ENCODE measurements around the gene SLC35B1.
"Not testable (repeated sequence)": the region's sequence is repeated elsewhere in the genome, so short reads cannot be mapped to it uniquely, and the experiment has no call there.

SLC35B1 gene

DNA sequence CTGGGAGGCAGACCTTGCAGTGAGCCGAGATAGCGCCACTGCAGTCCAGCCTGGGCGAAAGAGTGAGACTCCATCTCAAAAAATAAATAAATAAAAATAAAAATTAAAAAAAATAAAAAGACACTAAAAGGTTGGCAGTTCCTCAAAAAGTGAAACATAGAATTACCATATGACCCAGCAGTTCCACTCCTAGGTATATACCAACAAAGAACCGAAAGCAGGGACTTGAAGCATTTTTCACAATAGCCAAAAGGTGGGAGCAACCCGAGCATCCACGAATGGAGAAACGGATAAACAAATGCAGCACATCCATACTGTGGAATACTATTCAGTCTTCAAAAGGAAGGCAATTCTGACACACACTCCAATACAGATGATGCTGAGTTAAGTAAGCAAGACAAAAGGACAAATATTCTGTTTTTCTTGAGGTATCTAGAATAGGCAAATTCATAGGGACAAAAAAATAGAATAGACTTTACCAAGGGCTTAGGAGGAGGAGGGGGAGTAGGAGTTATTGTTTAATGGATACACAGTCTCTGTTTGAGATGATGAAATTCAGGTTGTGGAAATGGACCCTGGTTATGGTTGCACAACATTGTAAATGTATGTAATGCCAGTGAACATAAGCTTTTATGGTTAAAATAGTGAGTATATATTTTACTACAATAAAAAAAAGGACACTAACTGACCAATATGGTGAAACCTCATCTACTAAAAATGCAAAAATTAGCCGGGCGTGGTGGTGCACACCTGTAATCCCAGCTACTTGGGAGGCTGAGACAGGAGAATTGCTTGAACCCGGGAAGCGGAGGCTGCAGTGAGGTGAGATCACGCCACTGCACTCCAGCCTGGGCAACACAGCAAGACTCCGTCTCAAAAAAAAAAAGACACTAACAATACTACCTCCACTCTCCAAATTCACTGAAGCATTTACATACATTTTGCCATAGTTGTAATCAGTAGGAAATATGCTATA is 27.0 kb upstream of the SLC35B1 start:
- DNase-seq (ENCODE audit: low read depth, low spot score), result no peak

DNA sequence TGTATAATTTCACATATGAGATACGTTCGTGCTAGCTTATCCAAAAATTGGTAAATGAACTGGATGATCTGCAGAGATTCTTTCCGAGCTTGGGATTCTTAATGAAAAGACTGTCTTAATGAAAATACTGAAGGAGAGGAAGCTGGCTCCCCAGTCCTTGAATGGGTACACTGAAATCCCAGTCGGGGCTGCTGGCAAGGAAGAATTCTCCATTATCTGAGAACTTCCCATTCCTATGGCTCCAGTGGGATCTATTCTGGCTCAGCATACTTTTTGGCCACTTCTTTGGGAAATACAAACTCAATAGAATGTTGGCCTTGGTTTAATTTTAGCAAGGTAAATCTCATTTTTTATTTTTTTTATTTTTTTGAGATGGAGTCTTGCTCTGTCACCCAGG is 23.7 kb upstream of the SLC35B1 start:
- no peak for DNase-seq (ENCODE audit: low read depth, low spot score)

DNA sequence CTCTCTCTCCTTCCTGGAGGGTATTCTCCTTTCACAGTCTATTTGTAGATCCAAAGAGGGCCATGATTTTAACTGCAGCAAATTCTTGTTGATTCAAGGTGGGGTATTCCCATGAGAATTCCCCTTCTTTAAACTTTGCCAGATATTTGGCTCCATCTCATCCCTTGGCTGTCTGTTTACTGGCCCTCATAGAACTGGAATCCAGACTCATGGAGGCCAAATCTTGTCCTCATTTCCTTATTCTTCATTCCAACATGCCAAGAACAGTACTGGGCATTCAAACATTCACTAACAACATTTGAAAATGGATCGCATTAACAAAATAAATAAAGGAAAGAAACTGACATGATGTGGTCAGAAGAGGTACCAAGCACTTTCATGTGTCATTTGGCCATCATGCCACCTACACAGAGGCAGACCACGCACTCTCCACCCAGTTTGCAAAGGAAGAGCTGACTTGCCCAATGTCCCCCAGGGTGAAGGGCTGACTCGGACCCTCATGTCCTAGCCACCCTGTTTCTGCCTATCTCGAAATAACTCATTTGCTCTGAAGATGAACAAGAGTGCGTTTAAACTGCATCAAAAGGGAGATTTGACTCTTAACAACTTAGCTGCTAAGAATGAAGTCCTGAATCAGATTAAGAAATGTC is 23.1 kb upstream of the SLC35B1 start:
- no peak for DNase-seq (ENCODE audit: low read depth, low spot score)

DNA sequence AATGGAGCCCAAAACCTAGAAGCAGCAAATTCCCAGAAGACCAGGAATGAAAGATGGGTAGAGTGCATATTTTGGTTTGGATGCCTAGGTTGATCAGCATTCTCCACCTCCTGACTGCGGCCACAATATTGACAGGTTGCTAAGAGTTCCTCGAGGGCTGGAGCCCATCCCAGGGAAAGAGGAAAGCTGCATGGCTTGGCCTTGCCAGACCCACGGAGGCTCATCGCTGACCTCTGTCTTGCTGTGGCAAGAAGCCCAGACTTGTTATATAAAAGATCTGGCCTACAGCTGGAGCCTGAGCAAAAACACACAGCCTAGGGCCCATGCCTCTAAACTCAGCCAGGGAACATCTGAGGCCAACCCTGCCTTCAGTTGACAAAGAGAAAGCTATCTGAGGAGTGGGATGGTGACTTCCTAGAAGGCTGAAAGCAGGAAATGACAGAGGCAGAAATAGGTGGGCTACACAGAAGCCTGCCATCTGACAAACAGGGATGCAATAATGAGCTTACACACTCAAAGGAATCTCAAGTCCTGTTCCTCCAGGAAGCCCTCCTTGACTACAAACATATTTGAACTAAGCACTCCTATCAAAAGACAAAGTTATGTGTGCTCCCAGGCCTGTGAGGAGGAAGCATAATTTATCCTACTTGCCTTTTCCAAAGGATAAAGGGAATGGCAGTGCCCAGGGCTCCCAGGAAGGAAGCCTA is 22.5 kb upstream of the SLC35B1 start:
- DNase-seq (ENCODE audit: low read depth, low spot score), result no peak

DNA sequence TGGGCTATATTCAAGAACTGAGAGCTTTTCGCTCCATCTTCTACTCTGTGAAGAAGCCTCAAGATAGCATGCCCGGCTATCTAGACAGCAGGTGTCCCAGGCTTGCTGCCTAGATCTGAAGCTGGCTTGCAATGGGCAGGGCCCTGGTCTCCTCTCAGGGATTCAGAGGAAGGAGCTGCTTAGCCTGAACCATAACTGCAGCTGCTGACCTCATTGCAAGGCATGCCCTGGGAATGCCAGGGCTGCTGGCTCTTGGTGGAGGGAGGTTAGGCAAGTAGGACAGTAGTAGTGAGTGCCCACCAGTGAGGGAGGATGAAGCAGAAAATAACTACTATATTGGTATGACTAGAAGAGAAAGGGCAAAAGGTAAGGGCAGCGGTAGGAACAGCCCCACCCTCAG is 21.3 kb upstream of the SLC35B1 start:
- no peak for DNase-seq (ENCODE audit: low read depth, low spot score)

DNA sequence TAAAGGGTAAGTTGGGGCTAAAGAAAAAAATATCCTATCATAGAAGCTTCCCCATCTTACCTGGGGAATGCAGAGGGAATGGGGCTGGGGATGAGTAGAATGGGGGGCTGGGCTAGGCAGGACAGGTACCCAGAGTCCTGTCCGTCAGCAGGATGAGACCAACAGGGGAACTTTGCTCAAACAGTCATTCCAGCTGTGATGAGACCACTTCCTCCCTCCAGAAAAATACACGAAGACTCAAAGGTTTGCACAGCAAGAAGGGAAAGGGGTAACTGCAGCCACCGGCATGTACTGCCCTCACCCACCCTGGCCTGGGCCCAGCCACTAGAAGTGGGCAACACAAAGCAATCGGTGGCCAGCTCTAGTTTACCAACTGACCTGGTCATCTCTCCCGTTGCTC is 20.7 kb upstream of the SLC35B1 start:
- DNase-seq (ENCODE audit: low read depth, low spot score), result no peak

DNA sequence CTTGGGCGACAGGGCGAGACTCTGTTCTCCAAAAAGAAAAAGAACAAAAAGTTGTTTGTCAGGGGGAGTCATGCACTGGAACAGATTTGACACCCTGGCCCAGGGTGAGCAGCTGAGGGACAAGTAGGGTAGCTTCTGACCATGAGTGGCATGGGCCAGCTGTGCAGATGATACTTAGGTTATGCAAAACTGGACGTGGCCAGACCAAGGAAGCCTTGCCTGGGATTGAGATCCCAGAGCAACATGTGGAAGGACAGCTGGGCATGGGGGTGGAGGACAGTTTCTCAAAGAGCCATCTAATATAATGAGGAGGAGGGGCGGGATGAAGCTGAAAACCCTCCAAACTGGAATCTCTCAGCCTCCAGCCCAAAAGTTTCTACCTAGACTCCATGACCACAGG is 19.6 kb upstream of the SLC35B1 start:
- no peak for DNase-seq (ENCODE audit: low read depth, low spot score)

DNA sequence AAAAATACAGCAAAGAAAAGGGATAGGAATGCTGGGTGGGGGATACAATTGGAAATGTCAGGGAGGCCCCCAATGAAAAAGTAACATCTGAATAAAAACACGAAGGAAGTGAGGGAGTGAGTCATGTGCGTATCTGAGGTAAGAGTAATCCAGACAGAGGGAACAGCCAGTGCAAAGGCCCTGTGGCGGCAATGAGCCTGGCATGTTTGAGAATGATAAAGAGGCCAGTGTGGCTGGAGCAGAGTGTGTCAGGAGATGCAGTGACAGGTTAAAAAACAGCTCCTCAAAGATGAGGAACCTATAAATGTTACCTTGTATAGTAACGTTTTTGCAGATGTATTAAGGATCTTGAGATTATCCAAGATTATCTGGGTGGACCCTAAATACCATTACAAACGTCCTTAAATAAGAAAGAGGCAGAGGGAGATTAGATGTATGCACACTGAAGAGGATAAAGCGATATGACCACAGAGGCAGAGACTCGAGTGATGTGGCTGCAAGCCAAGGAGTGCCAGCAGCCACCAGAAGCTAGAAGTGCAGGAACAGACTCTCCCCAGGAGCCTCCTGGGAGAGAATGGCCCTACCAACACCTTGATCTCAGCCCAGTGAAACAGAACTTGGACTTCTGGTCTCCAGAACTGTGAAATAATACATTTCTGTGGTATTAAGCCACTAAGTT is 17.8 kb upstream of the SLC35B1 start:
- DNase-seq (ENCODE audit: low read depth, low spot score), result no peak

DNA sequence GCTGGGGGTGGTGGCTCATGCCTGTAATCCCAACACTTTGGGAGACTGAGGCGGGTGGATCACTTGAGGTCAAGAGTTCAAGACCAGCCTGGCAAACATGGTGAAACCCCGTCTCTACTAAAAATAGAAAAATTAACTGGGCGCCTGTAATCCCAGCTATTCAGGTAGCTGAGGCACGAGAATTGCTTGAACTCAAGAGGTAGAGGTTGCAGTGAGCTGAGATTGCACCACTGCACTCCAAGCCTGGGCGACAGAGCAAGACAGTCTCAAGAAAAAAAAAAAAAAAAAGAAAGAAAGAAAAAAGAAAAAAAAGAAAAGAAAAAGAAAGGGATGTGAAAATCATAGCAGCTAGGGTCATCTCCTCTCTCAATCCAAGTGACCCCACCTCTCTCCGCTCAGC is 16.8 kb upstream of the SLC35B1 start:
- DNase-seq (ENCODE audit: low read depth, low spot score), result not testable (repeated sequence)

DNA sequence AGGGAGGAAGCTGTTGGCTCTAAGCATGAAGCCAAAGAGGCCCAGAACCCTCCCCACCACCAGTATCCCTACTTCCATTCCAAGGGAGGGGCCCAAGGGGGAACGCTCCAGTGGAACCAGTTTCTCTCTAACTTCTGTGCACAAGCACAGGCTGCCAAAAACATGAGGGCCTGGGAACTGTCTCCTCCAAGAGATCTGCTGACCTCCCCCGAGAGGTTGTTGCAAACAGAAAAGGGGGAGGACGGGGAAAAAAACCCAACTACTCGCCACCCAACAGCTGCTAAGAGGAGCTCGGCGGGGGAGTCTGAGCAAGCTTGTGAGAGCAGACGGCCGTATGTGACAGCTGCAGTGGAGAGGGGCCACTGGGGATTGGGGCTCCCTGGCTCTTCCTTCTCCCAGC is 15.7 kb upstream of the SLC35B1 start:
- no peak for DNase-seq (ENCODE audit: low read depth, low spot score)

DNA sequence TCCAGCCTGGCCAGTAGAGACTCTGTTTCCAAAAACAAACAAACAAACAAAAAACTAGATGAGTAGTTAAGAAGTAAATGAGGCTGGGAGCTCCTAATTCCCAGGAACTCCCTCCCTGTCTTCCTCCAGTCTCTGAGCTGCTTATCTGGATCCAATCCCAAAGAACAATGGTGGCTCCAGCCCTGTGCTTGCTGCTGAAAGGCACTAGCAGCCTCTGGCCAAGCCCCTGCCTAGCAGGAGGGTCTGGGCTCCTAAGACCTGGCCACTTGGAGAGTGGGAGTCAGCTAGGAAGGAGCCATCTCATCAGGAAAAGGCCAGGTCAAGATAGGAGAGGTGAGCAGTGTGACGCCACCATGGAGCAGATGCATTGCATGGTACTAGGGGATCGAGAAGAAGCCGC is 14.3 kb upstream of the SLC35B1 start:
- no peak for DNase-seq (ENCODE audit: low read depth, low spot score)

DNA sequence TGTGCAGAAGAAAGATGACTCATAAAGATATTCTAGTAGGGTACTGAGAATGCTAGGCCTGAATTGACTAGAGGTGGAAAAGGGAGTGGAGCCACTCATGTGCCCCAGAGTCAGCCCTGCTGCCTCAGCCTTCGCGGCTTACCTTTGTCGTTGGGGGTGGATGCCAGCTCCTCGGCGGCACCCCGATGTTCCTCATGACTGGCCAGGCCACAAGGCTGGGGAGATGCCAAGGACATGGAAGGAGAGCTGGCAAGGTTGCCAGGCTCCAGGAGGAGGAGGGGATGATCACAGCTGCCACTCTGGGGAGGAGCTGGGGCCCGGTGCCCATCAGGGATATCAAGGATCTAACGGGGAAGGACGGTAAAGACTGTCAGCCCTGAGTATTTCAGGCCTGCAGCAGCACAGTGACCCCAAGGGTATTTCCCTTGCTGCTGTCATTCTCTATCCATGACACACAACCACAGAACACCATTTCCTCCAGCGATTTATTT is 9.7 kb upstream of the SLC35B1 start:
- DNase-seq (ENCODE audit: low read depth, low spot score), result no peak

DNA sequence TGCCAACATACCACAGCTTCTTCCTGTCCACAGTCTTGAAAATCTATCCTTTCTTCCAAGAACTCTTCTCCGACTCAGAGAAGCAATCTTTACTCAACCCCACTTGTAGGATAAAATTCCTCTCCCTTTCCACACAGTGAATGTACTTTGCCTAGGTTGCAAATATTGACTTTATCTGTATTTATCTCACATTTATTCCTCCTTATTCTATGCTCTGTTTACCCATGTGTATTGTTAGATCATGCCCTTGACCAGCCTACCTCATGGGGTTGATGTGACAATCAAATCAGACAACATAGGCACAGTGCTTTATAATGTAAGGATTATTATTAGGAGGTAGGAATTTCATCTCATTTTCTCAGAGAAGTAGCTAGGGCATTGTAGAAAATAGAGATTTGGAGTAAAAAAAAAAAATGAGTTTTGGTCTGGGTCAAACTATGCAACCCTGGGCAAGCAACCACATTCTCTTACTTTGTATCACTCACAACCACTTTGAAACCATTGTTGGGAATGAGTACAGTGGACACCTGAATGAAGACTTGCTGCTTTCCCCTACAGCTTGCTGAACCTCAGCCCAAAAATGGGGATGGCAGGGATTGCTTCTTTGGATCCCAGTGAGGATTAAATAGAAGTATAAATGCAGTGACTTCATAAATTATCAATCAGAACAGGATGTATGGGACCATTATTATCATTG is 9.1 kb upstream of the SLC35B1 start:
- no peak for DNase-seq (ENCODE audit: low read depth, low spot score)

DNA sequence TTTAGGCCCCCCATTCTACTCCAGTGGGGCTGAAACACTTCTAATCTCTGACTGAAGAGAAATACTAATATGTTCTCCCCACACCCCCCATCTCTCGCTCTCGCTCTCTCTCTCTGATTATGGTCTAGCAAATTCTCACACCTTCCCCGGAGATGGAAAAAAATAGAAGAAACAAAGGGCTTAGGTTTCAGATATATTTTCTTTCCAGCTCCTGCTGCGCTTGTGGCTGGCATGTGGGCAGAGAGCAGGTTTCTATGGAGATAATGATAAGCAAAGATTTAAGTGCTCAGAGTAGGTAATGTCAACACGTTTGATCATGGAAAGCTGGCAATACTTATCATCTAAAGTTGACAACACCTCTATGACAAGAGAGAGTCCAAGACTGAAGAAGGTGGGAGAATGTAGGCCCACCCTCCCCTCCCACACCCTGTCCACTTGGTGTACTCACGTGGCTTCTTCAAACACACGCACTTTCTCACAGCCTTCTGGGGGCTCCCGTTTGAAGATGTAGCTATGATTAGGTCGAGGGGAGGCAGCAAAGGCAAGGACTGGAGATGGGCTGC is 8.0 kb upstream of the SLC35B1 start:
- no peak for DNase-seq (ENCODE audit: low read depth, low spot score)

DNA sequence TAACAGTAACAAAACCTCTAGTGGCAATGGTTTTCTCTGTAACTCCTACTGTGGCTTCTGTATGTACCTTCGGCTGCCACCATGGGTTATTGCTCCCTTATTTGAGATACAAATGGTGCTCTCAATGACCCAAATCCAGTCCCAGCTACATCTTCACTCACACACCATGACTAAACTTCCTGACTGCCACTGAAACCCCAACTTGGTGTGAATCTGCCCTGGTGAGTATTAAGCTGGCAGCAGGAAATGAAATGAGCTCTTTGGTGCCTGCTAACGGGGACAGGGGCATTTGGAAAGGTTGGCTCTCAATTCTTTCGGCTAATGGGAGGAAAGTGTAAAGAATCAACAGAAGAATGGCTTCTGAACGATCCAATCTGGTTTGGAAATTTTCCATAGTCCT is 7.5 kb upstream of the SLC35B1 start:
- no peak for DNase-seq (ENCODE audit: low read depth, low spot score)

DNA sequence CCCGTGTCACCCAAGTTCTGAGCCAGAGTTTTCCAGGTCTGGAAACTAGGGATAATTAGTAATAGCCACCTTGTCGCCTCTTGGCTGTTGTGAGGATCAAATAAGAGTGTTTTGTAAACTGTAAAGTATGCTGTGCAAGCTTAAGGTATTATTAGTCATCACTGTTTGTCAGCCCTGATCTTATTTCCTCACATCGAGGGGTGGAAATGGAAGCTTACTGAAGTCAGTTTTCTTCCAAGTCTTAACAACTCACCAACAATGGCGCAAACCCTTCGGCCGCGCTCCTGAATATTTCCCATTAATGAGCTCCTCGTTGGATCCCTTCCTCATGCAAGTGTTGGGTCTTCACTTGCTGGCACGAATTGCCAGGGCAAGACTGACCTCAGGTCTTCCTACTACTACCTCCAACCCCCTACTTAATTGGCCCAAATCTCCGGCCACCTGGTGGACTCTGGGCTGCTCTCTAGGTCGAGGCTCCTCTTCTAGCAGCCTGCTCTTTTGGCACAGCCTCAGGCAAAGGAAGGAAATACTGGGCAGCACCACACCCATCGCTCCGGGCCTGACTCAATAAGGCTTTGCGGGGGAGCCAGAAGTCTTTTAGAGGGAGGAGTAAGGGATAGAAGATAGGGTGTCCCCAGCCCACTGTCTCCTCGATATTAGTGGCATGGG is 885 bp upstream of the SLC35B1 start:
- DNase-seq (ENCODE audit: low read depth, low spot score), result no peak

DNA sequence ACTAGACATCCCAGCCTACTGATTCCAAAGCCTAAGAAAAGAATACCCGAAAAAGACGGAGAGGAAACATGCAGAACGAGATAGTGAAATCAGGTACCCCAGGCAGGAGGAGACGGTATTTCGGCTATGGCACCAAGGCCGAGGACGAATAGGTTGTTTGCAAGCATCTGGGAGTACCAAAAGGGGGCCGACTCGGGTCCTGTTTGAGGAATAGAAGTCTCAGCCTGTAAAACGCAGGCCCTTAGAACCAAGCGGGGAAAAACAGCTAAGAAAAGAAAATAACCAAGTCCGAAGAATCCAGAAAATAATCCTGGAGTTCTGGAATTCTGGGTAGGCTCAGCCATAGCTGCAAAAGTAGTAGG is 537 bp downstream of the SLC35B1 start:
- DNase-seq (ENCODE audit: low read depth, low spot score), result no peak

DNA sequence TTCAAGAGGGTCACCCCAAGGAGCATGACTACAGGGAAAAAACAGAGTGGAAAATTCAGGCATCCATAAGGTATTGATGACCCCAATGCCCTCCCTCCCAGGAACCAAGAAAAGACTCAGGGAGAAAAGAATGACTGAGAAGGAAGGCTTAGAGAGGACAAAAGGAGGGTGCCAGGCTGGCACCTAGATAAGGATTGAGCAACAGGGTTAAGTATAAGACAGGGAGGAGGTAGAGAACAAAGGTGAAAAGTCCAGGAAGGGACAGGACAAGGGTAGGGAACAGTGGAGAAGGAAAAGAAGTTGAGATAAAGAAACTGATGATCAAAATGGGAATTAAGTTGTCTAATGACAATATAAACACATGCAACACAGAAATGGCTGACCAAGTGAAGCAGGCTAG is 2.5 kb downstream of the SLC35B1 start:
- DNase-seq (ENCODE audit: low read depth, low spot score), result no peak

DNA sequence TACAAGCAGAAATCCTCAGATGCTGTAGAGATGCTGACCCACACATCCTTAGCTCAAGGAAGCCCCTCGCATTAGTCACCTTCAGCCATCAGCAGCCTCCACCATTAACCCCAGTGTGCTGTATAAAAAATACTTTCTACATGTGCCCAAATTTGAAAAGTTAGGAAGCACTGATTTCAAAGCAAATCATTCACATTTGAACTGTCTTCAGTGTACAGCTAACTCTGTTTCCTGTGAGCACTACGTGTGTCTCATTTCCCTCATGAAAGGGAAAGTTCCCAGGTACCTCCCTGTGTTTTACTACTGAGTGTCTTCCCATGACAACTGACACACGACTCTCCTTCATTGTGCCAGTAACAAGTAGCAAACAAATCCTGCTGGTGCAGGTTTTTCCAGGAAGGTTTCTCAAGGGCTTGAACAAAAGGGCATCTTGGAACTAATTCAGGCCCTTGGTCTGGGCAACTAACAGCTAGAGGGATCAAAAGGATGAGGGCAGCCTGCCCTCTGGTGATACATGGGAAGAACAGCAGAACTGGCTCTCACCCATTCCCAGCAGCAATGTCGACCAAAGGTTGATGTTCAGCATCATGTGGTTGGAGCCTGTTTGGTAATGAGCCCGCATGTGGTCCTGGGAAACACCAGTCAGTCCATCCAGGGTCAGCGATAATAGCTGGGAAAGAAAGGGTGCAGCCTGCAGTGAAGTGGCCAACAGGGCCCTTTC is 4.0 kb downstream of the SLC35B1 start:
- no peak for DNase-seq (ENCODE audit: low read depth, low spot score)

DNA sequence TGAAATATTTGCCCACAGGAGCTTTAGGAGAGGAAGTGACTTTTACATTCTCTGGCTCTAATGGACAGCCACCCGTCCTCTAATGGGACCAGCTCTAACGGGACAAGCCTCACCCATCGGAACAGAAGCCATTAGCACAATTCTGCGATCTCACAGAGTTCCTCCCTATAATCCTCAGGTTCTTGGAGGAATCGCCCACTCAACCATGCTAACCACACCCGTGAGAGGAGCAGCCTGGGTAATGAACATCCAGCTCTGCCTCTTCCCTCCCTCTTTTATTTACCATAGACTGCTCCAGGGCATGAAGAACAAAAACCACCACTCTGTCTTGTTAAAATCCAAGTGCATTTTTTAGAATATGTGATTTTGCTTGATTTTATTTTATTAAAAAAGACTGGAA is 6.8 kb downstream of the SLC35B1 start:
- DNase-seq (ENCODE audit: low read depth, low spot score), result no peak

All from smooth muscle cell of the brain vasculature (primary cell).